SW480 (cell line): ENCODE results near the gene DUSP8.

Experiments used
- DNase-seq: peaks from one replicate; pipeline ENCODE4 v3.0.0-alpha.2; 2016; ENCODE audit warnings: low spot score

DUSP8 gene

GRCh38 chr11:1553808-1554594, 18.1 kb downstream of the DUSP8 start:
- peak; percentile 53 for DNase-seq

DNA sequence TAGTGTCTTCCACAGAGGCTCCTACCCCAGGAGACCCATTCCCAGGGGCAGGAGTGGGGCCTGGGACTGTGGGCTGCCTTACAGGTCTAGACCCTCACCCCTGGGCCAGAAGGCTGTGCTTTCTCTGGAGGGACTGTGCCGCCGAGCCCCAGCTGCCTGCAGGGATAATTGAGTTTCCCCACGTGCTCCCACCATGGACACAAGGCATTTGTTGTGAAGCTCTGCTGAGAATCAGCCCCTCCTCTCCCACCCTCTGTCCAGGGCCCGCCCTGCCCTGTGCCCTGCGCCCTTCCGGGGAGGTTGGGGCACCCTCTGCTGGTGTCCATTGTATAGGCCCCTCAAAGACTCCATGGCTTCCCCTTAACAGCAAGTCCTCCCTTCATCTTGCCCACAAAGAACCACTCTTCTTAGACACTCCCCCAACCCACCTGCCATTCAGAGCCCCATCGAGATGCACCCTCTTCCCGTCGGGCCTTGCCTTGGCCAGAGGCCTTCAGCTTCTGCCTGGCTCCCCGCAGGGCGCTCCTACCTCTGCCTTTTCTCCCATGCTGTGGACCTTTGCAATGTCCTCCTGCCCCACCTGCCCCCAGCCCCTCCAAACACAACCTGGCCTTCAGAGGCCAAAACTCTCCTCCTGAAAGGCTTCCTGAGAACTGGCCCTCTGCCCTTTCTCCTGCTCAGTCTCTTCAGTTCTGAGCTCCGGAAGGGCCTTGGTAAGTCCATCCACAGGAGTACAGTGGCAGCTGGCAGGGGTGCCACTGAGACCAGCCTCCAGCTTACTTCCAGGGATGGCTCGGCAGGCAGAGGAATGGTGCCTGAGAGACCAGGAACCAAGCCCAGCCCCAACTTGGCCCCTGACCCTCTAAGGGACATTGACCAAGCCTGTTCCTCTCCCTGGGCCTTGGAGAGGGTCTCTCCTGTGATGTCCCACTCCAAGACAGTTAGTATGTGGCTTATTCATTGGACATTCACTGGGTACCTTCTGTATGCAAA, 22.4 kb downstream of the DUSP8 start:
- DNase-seq, result no peak

DNA sequence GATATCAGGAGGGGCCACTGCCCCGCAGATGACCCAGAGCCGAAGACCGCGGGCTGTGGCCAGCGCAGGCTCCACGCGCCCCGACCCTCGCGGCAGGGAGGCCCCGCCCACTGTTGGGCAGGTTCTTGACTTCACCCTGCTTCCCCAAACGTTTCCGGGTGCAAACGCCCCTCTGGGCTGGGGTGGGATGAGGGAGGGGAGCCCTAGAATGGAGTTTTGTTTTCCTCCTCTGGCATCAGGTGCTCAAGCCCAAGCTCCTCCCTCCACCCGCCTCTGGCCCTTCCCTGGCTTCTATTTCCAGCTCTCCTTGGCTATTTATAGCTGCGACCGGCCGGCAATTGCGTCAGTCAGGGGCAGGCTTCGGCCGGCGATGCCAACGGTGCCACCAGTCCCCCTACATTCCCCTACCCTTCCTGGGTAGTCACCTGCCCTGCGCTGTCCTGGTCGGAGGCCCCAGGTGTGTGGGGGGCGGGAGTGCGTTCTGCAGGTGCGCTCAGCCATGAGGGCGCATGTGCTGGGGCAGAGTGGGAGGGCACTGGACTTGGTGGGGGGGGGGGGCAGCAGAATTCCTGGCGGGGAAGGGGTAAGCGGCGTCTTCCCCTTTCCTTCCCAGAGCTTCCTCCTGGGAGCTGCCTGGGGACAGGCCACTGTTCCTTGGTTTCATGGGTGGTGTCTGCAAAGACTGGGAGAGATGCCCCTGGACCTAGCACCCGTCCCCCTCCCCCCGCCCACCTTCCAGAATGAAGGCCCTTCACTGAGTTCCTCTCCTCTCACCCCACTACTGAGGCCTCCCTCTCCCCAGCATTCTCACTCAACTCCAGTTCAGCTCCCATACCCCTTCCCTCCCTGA, 23.6 kb downstream of the DUSP8 start:
- peak; percentile 88 for DNase-seq

GRCh38 chr11:1547467-1548098, 24.5 kb downstream of the DUSP8 start:
- DNase-seq, result peak; percentile 49

DNA sequence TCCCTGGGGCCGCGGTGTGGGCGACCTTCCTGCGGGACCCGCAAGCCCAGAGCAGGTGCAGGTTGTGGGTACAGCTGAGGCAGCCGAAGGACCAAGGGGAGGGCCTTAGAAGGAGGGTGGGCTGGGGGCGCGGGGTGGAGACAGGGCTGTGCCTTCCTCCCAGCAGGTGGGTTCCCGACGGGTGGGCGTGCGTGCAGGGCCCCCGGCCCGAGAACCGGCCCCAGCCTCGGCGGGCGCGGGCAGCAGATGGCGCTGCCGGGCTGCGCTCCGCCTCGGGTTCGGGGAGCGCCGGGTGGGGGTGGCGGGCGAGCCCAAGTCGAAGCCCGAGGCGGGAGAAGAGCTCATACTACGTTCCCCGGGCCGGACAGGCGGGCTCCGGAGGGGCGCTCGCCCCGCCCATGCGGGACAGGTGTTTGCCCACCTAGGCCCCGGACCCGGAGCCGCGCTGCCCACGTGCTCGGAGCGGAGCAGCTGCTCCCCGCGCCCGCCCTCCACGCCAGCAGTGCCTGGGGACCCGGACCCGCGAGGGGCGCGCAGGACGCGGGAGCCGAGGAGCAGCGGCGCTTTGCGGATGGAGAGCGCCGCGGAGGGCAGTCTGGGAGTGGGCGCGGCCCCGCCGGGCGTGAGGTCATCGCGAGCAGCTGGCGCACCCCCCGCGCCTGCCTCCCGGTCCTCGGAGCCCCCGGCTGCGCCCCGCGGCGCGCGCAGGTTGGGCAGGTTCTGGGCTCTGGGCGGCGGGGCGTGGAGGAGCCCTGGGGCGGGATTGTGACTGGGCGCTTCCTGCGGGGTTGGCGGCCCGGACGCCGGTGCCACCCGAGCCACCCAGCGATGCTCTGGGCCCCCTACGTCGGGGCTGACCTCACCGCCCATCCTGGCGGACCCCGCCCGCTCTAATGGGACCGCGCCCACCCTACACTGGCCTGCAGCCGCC, 25.3 kb downstream of the DUSP8 start:
- peak; percentile 71 for DNase-seq

DNA sequence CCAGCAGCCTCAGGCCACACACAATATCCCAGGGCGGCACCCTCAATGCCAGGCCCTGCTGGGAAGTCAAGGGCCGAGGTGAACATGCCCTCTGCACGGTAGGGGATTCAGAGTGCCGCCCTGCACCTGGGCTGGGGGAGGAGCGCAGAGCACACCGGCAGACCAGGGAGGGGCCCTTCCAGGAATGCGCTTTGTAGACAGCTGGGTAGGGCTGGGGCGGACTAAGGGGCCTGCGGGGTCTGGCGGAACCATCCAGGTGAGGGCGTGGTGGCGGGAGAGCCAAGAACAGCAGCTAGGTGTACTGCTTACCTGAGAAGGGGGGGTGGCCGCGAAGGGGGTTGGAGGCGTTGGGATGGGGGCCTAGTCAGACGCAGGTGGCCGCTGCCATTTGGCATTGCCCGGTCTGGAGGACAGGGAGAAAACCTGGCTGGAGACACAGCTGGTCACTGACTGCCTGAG, 26.0 kb downstream of the DUSP8 start:
- peak; percentile 79 for DNase-seq

- no peak for DNase-seq
Observed at GRCh38 chr11:1545432-1545831, 26.6 kb downstream of the DUSP8 start.

DNA sequence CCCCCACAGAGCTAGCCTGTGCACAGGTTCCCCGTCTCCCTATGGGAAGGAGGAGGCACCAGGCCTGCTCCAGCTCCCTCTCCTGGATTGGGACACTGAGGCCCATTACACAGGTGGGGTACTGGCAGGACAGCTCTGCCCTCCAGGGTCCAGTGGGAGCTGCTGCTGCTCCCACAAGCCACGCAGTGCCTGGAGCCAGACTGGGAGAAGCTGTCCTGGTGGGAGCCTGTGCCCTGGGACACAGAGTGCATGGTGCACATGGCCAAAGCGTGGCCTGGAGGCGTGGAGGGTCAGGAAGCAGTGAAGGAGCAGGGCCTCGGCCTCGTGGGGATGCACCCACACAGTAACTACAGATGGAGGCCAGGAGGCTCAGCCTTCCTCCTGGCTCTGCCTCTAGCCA, 27.5 kb downstream of the DUSP8 start:
- DNase-seq, result no peak

DNA sequence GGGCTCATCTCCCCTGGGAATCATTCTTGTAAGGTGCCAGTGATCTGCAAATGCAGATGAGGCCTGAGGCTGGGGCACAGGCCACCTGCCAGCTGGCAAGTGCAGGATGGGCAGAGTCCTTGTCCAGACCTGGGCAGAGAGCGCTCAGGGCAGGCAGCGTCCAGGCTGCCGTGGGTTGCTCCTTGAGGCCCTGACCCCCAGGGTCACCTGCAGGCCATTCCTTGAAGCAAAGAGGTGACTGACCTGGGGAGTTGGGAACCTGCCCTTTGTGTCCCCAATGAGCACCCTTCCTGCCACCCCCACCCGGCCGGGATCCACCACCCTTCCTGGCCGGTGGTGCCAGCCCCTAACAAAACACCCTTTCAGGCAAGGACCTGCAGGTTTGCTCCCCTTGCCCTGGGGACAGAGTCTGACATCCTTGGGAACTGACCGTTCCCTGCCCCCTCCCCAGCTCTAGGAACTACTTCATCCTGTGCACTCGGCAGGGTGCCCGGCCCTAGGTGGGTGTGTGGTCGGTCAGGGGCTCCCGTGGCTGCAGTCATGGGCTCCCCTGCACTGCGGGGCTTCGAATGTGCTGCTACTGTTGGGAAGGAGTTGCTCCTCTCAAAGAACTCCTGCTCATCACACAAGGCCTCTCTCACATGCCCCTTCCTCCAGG, 28.3 kb downstream of the DUSP8 start:
- DNase-seq, result no peak

DNA sequence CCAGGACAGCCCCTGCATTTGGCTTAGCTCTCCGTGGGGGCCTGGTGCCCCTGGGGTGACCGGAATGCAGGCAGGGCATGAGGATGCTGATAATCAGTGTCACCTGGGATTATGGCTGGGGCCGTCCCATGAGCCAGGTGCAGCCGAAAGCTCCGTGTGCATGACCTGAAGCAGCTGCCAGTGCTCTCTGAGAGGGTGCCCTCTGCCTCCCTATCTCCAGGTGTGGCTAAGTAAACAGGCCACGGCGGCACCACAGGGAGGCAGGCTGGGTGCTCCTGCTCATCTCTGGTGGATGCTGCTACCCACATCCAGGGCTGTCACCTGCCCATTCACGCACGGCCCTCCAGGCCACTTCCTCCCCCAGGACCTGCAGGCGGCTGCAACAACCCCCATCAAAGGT, 29.8 kb downstream of the DUSP8 start:
- peak; percentile 46 for DNase-seq

- no peak for DNase-seq
Observed at GRCh38 chr11:1541474-1542204, 30.4 kb downstream of the DUSP8 start.

GRCh38 chr11:1540074-1540473, 32.0 kb downstream of the DUSP8 start:
- DNase-seq, result no peak

GRCh38 chr11:1538153-1538552, 33.9 kb downstream of the DUSP8 start:
- no peak for DNase-seq

GRCh38 chr11:1536065-1536843, 35.8 kb downstream of the DUSP8 start:
- DNase-seq, result no peak

DNA sequence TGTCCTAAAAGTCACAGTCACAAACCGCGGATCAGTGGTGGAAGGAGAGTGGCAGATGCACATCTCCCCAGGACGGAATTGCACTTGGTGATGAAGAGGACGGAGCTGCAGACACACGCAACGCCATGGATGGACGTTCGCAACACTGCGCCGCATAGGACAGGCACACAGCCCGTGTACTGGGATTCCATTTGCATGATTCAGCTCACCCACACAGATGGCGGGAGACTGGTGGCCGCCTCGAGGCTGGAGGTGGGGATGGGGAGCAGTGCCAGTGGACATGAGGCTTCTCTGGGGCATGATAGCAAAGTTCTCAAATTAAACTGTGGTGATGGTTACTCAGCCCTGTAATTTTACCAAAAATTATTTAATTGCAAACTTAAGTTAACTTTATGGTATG, 37.4 kb downstream of the DUSP8 start:
- peak; percentile 8 for DNase-seq

DNA sequence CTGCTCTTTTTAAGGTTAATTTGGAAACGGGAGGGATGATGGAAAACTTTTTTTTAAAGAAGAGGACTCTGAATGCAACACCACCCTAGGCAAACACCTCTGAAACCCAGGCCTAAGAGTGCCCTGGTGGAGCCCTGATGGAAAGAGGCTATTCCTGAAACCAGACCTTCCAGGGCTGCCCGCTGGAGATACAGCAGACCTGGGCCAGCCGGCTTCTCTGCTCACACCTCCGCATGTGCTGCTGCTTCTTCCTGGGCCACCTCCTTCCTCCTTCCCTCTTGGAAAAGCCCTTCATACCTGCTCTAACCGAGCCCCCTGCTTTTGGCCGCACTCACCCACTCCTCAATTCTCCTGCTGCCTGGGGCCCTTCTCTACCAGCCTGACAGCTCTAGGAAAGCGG, 37.9 kb downstream of the DUSP8 start:
- no peak for DNase-seq

DNA sequence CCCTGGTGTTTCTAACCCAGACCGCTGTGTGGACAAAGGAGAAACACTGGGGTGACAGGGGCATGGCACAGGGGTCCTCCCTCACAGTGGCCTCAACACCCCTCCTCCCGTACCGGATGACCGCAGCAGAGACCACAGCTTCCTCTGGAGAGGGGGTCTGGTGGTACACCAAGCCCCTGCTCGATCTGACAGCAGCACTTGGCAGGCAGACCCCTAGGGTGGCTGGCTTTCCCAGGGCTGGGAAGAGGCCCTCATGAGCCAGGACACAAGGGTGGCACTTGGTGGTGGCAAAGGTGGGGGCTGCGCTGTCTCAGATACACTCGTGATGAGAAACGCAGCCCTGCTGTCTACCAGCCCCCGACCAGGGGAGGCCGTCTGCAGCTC, 38.7 kb downstream of the DUSP8 start:
- DNase-seq, result no peak

DNA sequence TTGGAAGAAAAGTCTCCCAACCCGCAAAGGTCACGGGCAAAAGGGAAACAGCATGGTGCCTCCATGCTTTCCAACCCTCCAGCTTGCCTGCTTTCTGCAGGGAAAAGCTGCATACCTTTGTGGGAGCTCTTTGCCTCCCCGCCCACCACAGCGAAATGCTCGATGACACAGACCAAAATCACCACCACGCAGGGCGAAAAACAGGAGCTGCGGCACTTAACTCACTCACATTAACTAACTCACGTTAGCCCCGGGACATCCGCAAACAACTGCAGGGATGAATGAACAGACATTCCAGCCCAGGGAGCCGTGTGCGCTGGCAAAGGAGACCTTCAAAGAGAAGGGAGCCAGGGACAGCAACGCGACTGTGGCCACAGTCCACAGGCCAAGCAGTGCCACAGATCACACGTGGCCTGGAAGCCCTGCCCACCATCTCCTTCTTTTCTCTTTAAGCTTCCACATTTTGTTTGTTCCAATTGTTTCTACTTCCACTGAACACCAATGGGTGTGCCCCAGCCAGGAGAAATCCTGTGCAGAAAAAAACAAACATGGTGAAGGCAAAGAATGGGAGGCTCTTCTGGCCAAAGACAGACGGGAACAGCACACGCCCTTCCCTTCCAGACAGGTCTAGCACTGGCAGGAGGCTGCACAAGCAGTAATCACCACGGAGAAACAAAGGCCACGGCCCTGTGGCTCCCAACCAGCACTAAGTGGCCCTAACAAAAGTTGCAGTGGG, 39.3 kb downstream of the DUSP8 start:
- no peak for DNase-seq
